NCI-H146 treated with DMSO at 0.1 percent for 48 hours (cell line): ENCODE results near the gene ITGA1.

Source experiments
- DNase-seq: peaks from one replicate; lab custom pipeline; 2025; ENCODE audit not compliant: unreplicated experiment; lab: John Stamatoyannopoulos, UW

Gene ITGA1

DNA sequence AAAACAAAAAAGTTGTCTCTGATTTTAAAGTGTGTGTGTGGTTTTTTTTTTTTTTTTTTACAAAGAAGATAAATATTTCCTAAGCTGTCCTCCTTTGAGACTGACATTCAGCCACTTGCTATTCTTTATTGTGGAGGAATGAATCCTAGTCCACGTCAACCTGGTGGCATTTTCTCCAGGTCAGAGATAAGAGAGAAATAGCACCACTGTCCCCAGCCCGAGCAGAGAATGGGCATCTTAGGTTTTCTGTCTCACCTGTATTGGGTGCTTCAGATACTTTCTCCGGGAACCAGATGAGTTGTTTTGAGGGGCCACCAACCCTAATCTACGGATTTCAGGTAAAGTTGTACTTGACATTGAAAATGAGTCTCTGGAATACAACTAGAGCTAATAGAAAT is 202.8 kb downstream of the ITGA1 start:
- DNase-seq, result no peak

DNA sequence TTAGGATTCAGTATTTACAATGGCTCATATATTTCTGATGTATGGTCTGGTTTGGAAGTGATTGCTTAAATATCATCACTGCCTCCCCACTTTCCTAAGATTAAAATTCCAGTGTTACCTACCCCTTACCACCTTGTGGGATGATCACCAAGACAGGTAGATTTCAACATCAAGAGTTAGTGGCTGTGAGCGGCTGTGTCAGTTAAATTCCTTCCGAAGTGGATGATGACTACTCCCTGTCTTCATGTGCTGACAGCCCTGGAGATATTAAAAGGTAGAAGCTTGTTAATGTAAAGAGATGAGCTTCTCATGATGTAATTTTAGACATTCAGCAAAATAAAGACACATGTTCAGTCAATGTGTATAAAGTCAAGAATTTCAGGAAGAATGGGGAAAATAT is 205.7 kb downstream of the ITGA1 start:
- DNase-seq, result no peak

GRCh38 chr5:52994266-52994665 is 206.6 kb downstream of the ITGA1 start:
- no peak for DNase-seq

DNA sequence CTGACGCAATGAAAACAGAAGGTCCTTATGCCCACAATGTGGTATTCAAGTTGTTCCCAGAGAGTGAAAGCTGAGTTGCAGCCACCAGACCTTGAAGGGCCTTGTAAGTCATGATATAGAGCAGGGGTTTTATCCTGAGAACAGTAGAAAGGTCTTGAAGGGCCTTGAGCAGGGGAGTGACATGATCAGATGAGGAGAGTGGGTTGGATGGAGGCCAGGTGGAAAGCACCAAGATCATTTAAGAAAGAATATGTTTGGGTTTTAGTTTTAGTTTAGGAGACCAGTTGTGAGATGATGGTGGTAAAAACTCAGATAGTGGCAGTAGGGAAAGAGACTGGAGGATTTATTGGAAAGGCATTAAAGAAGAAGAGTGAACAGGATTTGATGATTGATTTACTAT is 207.4 kb downstream of the ITGA1 start:
- DNase-seq, result no peak

GRCh38 chr5:52995914-52996313 is 208.2 kb downstream of the ITGA1 start:
- no peak for DNase-seq

DNA sequence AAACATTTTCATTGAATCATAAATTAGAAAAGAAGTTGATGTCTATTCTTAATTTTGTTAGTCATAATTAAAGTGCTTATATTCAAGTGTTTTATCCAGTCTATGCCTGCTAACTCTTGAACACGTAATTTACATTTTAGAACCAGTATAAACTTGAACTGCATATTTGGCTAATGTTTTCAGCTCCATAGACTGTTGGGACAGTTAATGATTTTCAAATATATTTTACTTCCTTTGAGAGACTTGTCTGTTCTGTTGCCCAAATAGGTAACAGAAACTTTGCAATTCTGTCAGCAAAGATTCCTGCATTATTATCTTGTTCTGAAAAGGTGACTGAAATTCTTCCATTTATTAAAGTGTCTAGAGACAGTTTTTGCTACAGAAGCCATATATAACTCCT is 209.3 kb downstream of the ITGA1 start:
- DNase-seq, result no peak

GRCh38 chr5:52997424-52997823 is 209.7 kb downstream of the ITGA1 start:
- DNase-seq, result peak; percentile 45

DNA sequence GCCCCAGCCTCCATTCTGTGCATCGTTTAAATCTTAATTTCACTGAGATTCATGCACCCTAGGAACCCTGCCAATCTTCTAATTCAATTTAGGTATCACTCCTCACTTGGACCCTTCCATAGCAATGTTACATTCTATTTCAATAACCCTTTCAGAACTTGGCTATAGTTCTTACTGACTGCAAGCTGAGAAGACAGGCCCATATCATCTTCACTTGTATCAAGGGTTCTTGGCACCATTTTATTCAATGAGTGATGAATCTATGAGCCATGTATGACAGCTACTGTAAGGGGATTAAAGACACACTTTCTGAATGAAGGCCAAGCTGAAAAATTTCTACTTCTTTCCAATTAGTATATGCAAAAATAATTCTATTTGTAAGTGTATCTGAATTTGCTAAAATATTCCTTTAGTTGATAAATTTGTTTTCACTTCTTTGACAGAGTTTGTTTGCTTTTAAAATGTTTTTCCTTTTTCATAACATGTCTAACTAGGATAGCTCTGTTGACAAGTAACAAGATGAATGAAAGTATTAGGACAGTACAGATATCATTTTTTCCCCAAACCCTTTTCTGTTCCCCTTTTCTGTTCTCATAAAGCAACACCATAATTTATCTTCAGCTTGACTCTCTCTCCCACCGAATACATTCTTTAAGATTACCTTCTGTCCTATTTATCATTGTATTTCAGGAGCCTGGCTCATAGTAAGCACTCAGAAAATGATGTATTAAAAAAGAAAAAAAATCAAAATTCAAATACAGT is 211.0 kb downstream of the ITGA1 start:
- no peak for DNase-seq

DNA sequence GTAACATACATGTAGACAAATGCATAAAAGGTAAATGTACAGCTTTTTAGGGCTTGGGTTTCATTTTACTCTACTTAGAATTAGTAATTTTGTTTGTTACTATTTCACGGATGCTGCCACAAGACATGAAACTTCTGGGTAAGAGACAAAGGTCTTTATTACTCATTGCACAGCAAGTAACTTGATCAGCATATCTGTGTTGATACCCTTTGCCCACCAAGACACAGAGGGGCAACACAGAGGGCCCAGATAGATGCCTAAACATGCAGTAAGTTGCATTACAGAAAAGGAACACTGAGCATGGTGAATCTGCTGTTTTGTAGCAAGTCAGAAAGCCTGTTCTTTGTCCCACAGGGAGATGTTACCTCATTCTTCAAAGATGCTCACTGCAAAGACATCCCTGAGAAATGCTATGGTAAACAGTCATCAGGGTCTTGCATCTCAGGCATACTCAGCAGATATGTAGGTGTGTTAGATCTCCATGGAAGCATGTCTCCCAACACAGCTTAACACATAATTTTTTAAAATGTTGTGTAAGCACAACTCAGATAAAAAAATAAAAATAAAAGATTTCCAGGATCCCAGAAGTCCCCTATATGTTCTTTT is 211.7 kb downstream of the ITGA1 start:
- no peak for DNase-seq

- DNase-seq, result no peak
These were observed 213.8 kb downstream of the ITGA1 start for GRCh38 chr5:53001541-53001940.

GRCh38 chr5:53002491-53002890 is 214.8 kb downstream of the ITGA1 start:
- no peak for DNase-seq

DNA sequence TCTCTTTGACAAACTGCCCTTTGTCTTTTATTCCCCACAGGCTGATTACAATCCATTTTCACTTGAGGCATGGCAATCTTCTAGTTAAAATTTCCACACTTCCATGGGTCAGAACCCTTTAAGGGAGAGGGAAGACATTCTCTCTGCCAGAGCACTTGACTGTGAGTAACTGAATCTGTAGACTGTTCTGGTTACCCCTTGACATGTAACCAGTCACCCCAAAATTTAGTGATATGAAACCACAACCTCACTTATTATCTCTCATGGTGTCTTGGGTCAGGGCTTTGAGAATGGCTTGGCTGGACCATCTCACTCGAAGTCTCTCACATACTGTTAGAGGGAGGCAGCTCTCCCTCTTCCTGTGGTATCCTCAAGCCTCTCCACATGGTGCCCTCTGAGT is 215.4 kb downstream of the ITGA1 start:
- DNase-seq, result no peak

GRCh38 chr5:53006911-53007890 is 219.5 kb downstream of the ITGA1 start:
- DNase-seq, result no peak

- peak; percentile 27 for DNase-seq
These were observed 221.0 kb downstream of the ITGA1 start for GRCh38 chr5:53008751-53009150.
